ENCODE results near the gene UBA1.

The UBA1 gene

GRCh38 chrX:47242321-47242720 is 48.7 kb downstream of the UBA1 start:
- DNase-seq (ENCODE audit: low read depth) = no peak
- H3K4me3 ChIP-seq (ENCODE audit: low read length) = no peak overlapping the region
- TF ChIP-seq CTCF (IDR thresholded peaks at IDR 0.05; ENCODE audit: insufficient read depth, low read depth, low read length, missing control alignments) = no peak

- DNase-seq (ENCODE audit: low read depth) = no peak
- no peak overlapping the region for H3K4me3 ChIP-seq (ENCODE audit: low read length)
- TF ChIP-seq CTCF (IDR thresholded peaks at IDR 0.05; ENCODE audit: insufficient read depth, low read depth, low read length, missing control alignments) = no peak
These were observed 49.7 kb downstream of the UBA1 start for GRCh38 chrX:47243351-47243750.

GRCh38 chrX:47244676-47245075 is 51.0 kb downstream of the UBA1 start:
- TF ChIP-seq CTCF (IDR thresholded peaks at IDR 0.05; ENCODE audit: insufficient read depth, low read depth, low read length, missing control alignments) = no peak
- no peak overlapping the region for H3K4me3 ChIP-seq (ENCODE audit: low read length)
- DNase-seq (ENCODE audit: low read depth) = no peak

GRCh38 chrX:47245156-47245555 is 51.5 kb downstream of the UBA1 start:
- no peak for TF ChIP-seq CTCF (IDR thresholded peaks at IDR 0.05; ENCODE audit: insufficient read depth, low read depth, low read length, missing control alignments)
- H3K4me3 ChIP-seq (ENCODE audit: low read length) = no peak overlapping the region
- DNase-seq (ENCODE audit: low read depth) = no peak

GRCh38 chrX:47247206-47247998 is 53.8 kb downstream of the UBA1 start:
- no peak for DNase-seq (ENCODE audit: low read depth)
- TF ChIP-seq CTCF (IDR thresholded peaks at IDR 0.05; ENCODE audit: insufficient read depth, low read depth, low read length, missing control alignments) = no peak
- H3K4me3 ChIP-seq (ENCODE audit: low read length) = no peak overlapping the region

GRCh38 chrX:47247999-47248320 is 54.3 kb downstream of the UBA1 start:
- DNase-seq (ENCODE audit: low read depth) = no peak

More at GRCh38 chrX:47247999-47248320, 54.3 kb downstream of the UBA1 start:
- no peak for TF ChIP-seq CTCF (IDR thresholded peaks at IDR 0.05; ENCODE audit: insufficient read depth, low read depth, low read length, missing control alignments)
- H3K4me3 ChIP-seq (ENCODE audit: low read length) = no peak overlapping the region
